GM12801 (cell line): ENCODE data around the gene SDK2.

ENCODE experiments used
- TF ChIP-seq, protein P1 (sequence below): IDR thresholded peaks from one replicate; pipeline ENCODE4 v1.5.1; 2011; ENCODE audit warnings: control low read depth; ENCODE audit not compliant: insufficient read length; ENCODE audit errors: extremely low read depth

Gene SDK2

DNA sequence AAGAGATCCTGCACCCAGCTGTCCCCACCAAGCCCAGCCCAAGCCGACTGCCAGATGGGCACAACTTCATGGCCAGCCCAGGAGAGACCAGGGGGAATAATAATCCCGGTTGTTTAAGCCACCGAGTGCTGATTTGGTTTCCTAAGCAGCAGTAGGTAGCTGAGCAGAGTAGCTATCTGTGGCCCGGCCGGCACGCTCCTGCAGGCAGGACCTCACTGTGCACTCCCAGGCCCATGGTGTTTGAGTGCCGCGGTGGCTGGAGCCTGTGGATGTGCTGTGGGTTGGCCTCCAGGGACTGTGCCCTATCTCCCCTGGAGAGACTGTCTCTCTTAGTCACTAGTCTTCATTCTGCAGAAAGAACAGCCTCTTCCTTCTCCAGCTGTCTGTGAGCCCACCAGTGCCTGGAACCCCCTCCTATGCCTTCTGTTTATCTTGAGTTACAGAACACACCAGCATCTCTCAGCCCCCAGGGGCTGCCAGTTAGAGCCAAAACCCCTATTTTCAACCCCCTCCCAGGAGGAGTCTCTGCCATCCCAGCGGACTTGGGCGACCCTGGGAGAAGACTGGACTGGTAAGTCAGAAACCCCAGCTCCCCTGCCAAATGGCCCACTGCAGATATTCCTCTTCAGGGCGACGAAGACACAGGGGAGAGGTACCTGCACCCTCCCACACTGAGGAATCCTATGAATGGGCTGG lies 152.0 kb downstream of the SDK2 start:
- TF ChIP-seq, protein P1, sequence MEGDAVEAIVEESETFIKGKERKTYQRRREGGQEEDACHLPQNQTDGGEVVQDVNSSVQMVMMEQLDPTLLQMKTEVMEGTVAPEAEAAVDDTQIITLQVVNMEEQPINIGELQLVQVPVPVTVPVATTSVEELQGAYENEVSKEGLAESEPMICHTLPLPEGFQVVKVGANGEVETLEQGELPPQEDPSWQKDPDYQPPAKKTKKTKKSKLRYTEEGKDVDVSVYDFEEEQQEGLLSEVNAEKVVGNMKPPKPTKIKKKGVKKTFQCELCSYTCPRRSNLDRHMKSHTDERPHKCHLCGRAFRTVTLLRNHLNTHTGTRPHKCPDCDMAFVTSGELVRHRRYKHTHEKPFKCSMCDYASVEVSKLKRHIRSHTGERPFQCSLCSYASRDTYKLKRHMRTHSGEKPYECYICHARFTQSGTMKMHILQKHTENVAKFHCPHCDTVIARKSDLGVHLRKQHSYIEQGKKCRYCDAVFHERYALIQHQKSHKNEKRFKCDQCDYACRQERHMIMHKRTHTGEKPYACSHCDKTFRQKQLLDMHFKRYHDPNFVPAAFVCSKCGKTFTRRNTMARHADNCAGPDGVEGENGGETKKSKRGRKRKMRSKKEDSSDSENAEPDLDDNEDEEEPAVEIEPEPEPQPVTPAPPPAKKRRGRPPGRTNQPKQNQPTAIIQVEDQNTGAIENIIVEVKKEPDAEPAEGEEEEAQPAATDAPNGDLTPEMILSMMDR, result no peak

GRCh38 chr17:73491648-73492047 lies 152.6 kb downstream of the SDK2 start:
- TF ChIP-seq, protein P1, result no peak

- TF ChIP-seq, protein P1, result no peak
These were observed 153.4 kb downstream of the SDK2 start for GRCh38 chr17:73490851-73491250.

GRCh38 chr17:73489991-73490390 lies 154.3 kb downstream of the SDK2 start:
- TF ChIP-seq, protein P1, result no peak

DNA sequence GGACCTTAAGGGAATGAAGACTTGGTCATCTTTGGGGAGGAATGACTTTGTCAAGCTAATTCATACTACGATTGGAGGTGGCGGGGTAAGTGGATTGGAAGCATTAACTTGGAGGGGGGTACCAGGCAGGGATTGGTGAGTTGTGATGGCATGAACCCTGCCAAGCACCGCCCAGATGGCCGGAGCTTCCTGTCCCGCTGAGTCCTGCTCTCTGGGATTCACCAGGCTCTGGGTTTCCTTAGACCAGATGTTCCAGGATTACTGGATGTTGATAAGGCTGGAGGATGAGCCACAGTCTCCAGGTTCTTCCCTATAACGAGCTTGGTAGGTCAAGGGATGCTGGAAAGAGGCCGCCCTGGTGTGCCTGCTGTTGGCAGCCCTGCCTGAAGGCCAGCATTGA lies 154.9 kb downstream of the SDK2 start:
- TF ChIP-seq, protein P1, result no peak

DNA sequence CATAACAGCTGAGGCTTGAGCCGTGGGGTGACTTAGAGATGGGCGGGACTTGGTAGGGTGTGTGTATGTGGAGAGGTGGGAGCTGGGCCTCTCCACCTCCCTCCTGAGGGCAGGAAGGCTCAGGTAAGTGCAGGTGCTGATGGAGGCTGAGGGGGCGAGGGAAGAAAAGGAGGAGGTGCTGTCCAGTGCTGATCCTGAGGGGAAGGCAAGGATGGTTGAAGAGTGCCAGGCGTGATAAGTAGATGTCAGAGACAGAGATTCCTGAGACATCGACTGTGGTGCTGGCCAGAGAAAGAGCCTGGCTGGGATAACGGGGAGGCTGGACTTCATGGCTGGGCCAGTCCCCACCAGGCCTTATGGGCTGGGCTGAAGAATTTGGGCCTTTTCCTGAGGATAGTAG lies 159.1 kb downstream of the SDK2 start:
- TF ChIP-seq, protein P1, result no peak

DNA sequence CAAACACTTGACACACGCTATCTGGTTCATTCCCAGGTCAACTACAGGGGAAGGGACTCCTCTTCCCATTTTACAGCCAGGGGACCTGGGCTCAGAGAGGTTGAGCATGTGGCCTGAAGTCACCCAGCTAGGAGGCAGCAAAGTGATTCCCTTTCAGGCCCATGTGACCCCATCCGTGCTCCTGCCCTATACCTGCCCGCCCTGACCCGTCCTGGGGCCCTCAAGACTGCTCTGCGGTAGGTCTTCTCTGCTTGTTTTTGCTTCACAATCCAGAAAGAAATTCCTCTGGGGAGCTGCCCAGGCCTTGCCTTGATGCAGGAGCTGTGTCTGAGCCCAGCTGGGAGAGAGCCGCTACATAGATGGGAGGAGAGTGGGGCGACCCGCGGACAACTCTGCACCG lies 161.4 kb downstream of the SDK2 start:
- TF ChIP-seq, protein P1, result no peak
